ENCODE measurements around the gene NCOA7.

NCOA7 gene

DNA sequence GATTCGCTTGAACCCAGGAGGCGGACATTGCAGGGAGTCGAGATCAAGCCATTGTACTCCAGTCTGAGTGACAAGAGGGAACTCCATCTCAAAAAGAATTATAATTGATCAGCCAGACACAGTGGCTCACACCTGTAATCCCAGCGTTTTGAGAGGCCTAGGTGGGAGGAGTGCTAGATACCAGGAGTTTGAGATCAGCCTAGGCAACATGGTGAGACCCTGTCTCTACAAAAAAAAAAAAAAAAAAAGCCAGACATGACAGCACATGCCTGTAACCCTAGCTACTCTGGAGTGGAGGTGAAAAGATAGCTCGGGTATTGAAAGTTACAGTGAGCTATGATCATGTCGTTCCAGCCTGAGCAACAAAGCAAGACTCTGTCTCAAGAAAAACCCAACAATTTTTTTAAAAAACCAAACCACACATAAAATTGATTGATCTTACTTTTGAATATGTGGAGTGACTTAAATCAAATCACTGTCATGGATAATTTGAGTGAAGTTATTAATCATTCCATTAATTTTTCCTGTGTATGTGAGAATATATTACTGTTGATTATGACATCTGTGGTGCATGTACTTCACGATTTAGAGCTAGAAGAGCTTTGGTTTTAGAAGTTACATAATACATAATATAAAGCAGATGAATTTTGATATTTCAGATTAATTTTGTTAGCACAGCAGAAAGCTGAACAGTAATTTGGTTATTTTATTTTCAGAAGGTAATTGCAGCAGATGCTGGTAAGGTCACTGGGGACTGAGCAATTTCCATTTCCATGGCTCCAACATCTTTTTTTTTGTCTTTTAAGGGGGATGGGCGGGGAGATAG is 34.4 kb downstream of the NCOA7 start:
- no peaks in the 10 kb centered on the region for H3K27me3 Mint-ChIP-seq
- no peak for DNase-seq
- no peak overlapping the region for H3K27ac Mint-ChIP-seq

DNA sequence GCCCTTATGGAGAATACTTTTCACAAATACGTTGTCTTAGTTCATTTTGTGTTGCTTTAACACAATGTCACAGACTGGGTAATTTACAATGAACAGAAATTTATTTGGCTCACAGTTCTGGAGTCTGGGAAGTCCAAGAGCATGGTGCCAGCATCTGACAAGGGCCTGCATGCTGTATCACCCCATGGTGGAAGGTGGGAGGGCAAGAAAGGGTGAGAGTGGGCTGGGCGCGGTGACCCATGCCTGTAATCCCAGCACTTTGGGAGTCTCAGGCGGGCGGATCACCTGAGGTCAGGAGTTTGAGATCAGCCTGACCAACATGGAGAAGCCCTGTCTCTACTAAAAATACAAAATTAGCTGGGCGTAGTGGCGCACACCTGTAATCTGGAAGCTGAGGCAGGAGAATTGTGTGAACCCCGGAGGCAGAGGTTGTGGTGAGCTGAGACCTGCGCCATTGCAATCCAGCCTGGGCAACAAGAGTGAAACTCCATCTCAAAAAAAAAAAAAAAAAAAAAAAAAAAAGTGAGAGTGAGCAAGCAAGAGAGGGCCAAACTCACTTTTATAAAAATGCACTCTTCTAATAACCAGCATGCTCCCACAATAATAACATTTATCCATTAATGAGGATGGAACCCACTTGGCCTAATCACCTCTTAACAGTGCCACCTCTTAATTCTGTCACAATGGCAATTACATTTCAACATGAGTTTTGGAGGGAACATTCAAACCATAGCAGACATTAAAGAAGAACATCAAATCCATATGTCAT is 36.1 kb downstream of the NCOA7 start:
- Mint-ChIP-seq H3K4me1 (peaks cover 41% of the 10 kb centered on the region), H3K27ac (peak overlapping the region; percentile 6), H3K4me3 (no peak overlapping the region), H3K27me3 (no peaks in the 10 kb centered on the region), H3K36me3 (ENCODE audit: low read depth) (peaks cover 15% of the 10 kb centered on the region), H3K9me3 (no peaks in the 10 kb centered on the region)
- DNase-seq = no peak
- ATAC-seq = no peak

More for the DNA sequence above, 34.4 kb downstream of the NCOA7 start:
- ATAC-seq = no peak
- Mint-ChIP-seq H3K4me3 (no peak overlapping the region), H3K9me3 (no peaks in the 10 kb centered on the region), H3K36me3 (ENCODE audit: low read depth) (peaks cover 21% of the 10 kb centered on the region), H3K4me1 (peaks cover 39% of the 10 kb centered on the region)

DNA sequence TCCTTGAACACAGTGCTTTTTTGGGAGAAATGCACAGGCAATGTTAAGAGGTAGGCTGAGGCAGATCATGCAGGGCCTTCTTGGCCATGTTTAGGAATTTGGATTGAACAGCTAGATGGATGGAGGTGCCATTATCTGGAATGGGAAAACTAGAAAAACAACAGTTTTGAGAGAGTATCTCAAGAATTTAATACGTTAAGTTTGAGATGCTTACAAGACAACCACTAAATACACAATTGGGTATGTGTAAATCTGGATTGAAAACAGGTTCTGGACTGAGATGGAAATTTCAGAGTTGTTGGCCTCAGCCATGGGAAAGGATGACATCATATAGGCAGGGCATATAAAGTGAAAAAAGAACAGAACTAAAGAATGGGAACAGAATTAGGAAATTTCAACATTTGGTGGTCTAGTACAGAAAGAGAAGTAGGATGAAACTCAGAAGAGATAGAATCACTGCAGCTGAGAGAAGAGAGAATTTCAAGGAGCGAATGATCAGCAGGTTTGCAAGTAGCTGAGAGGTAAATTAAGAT is 37.1 kb downstream of the NCOA7 start:
- ATAC-seq (no peak), DNase-seq (no peak)
- Mint-ChIP-seq H3K36me3 (ENCODE audit: low read depth) (peaks cover 11% of the 10 kb centered on the region), H3K27ac (no peak overlapping the region), H3K4me3 (no peak overlapping the region), H3K4me1 (peaks cover 48% of the 10 kb centered on the region), H3K9me3 (no peaks in the 10 kb centered on the region), H3K27me3 (no peaks in the 10 kb centered on the region)

DNA sequence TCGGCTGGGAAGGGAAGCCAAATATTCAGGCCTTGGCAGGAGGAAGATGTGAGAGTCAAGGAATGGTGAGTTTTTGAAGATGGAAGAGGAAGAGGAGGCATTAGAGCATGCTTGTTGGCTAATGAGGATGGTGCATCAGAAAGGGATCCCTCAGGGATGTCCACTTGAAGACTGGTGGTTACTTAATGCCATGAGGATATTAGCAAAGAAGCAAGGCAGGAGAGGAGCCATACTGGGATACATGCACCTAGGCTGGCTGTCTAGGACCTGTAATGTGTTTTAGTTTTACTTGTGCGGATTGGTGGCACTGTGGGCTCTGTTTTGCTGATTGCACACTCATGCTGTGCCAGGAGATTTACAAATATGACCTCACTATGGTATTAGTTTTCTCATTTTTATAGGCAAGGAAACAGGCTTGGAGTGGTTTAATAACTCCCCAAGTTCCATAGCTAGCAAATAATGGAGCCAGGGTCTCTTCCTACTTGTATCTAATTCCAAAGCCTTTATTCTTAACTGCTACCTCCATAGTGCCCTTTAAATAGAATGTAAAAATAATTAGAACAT is 37.8 kb downstream of the NCOA7 start:
- H3K36me3 Mint-ChIP-seq (ENCODE audit: low read depth) = peaks cover 11% of the 10 kb centered on the region
- DNase-seq (no peak), ATAC-seq (no peak)
- H3K27ac Mint-ChIP-seq = no peak overlapping the region
- H3K4me1 Mint-ChIP-seq = peaks cover 54% of the 10 kb centered on the region
- H3K27me3 Mint-ChIP-seq = no peaks in the 10 kb centered on the region
- no peaks in the 10 kb centered on the region for H3K9me3 Mint-ChIP-seq
- H3K4me3 Mint-ChIP-seq = no peak overlapping the region

DNA sequence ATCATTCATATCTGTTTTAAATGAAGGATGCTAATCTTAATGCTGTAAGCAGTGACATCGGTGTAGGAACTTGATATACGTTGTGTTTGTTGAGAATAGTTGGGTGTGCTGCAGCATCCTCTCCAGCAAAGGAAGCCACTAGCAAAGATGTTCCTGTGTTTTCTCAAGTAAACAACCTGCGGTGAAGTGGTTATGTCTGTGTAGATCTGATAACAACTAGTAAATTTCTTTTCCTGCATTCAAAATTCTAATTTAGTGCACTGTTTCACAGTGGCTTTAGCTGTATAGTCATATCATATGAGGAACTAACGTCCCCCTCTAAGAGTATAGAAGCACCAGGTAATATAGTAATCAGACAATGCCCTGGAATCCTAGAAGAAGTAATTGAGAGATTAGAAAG is 38.7 kb downstream of the NCOA7 start:
- Mint-ChIP-seq H3K9me3 (no peaks in the 10 kb centered on the region), H3K36me3 (ENCODE audit: low read depth) (peaks cover 11% of the 10 kb centered on the region), H3K4me1 (peaks cover 57% of the 10 kb centered on the region), H3K4me3 (no peak overlapping the region), H3K27me3 (no peaks in the 10 kb centered on the region), H3K27ac (no peak overlapping the region)
- no peak for DNase-seq
- peak; percentile 20 for ATAC-seq

DNA sequence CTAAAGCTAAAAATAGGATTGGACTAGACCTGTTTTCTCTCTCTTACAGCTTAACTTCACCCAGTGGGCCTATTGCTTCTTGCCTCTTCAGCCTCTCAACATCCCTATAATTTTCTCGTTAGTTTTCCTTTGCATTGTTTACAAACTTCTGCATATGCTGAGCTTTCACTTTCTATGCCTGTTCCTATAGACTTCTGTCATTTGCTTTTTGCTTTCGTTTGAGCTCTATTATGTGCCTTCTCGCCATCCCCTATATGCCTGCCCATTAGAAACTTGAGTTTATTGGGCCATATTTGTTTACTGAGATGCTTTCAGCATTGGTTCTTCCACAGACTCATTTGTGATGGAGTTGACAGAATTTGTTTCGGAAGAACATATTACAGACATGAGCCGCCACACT is 40.9 kb downstream of the NCOA7 start:
- H3K27ac Mint-ChIP-seq = peak overlapping the region; percentile 11
- no peak for ATAC-seq
- peaks cover 62% of the 10 kb centered on the region for H3K4me1 Mint-ChIP-seq
- H3K36me3 Mint-ChIP-seq (ENCODE audit: low read depth) = peaks cover 7% of the 10 kb centered on the region
- H3K9me3 Mint-ChIP-seq = no peaks in the 10 kb centered on the region
- DNase-seq = no peak
- no peaks in the 10 kb centered on the region for H3K27me3 Mint-ChIP-seq
- H3K4me3 Mint-ChIP-seq = peak overlapping the region; percentile 44

DNA sequence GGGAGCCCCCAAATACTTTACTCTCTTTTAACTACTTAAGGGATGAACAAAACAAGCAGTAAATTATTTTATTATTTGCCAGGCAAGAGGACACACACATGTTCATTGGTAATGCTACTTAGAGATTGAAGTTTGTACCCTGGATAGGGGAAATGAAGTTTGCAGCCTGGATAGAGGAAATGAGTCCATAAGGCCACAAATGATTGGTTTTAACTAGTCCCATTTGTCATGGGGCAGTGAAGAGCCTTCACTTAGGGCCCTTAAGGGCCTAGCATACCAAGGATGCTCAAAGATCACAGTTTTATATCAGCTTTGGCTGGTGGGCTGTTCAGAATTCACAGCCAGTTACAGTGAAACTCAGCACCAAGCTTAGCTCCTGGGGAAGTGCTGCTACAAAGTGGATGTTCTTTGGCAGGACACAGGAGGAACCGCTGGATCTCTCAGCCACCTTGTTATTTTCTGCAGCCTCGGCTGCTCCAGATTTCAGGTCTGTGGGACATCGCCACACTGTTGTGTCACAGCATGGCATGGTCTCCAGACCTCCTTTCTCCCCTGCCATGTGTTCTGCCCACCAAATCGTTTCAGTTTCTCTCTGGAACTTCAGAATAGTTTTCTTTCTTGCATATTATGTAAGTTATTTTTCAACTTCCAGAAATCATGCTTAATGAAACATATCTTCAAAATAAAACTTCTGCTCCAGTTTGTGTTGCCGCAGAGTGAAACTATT is 41.8 kb downstream of the NCOA7 start:
- Mint-ChIP-seq H3K4me3 (no peak overlapping the region), H3K4me1 (peaks cover 59% of the 10 kb centered on the region)
- ATAC-seq = no peak

DNA sequence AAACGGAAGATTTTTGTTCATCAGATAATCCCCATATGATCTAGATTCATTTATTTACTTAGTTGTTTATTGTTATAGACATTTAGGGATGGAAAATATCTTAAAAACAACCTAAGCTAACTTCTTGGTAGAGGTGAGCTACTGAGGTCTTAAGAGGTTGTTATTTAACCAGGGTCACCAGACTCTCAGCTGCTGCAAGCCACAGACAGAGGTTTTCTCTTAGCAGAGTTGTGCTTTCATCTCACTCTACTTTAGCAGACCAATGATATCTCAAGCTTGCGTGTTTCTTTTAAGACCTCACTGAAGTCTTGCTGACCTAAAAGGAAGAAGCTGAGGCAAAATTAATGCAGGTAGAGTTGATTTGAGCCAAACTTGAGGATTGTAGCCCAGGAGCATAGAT is 43.6 kb downstream of the NCOA7 start:
- peaks cover 7% of the 10 kb centered on the region for H3K36me3 Mint-ChIP-seq (ENCODE audit: low read depth)
- peaks cover 47% of the 10 kb centered on the region for H3K4me1 Mint-ChIP-seq
- H3K27ac Mint-ChIP-seq = no peak overlapping the region
- no peaks in the 10 kb centered on the region for H3K27me3 Mint-ChIP-seq
- DNase-seq (no peak), ATAC-seq (no peak)
- H3K4me3 Mint-ChIP-seq = no peak overlapping the region
- no peaks in the 10 kb centered on the region for H3K9me3 Mint-ChIP-seq

More for the DNA sequence above, 41.8 kb downstream of the NCOA7 start:
- no peak for DNase-seq
- H3K36me3 Mint-ChIP-seq (ENCODE audit: low read depth) = peaks cover 2% of the 10 kb centered on the region
- no peaks in the 10 kb centered on the region for H3K27me3 Mint-ChIP-seq
- no peak overlapping the region for H3K27ac Mint-ChIP-seq
- no peaks in the 10 kb centered on the region for H3K9me3 Mint-ChIP-seq

DNA sequence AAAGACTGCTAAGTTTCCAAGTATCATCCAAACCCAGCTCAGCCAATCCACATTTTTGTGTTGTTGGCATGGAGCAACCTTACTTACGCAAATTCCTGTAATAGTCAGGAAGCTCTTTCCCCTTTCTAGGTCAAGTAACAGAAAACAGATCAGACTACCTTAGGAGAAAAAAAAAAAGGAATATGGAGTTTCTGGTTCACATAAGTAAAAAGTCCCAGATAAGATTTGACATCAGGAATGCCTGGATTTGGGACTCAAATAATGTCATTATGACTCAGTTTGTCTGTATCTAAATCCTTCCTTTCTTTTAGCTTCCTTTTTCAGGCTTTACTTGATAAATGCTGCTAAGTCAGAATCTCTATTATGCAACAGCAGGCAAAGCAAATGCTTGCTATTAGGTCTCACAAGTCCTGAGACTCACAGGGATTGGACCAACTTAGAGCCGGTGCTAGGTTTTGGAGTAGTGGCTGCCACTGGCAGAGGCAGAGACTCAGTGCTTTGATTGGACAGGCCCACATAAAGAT is 44.5 kb downstream of the NCOA7 start:
- peaks cover 40% of the 10 kb centered on the region for H3K4me1 Mint-ChIP-seq
- no peaks in the 10 kb centered on the region for H3K27me3 Mint-ChIP-seq
- H3K36me3 Mint-ChIP-seq (ENCODE audit: low read depth) = peaks cover 7% of the 10 kb centered on the region
- no peak overlapping the region for H3K4me3 Mint-ChIP-seq
- H3K27ac Mint-ChIP-seq = no peak overlapping the region
- DNase-seq (no peak), ATAC-seq (no peak)
- H3K9me3 Mint-ChIP-seq = no peaks in the 10 kb centered on the region

DNA sequence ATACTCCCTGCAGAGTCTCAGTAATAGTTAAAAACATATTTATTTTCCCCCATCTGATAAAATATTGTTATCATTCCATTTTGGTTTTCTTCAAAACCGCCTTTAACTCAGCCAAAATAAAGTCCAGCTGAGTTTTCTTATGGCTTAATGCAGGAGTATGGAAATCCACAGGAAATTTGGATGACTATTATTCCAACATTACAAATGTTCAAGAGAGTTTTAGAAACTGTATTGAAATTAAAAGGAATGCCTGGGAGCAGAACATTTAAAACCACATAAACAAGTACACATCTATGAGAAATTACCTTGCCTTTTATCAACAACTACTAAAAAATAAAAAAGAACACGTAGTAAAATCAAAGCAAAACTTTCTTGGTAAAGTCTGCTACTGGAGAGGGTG is 45.7 kb downstream of the NCOA7 start:
- peaks cover 33% of the 10 kb centered on the region for H3K4me1 Mint-ChIP-seq
- H3K9me3 Mint-ChIP-seq = no peaks in the 10 kb centered on the region
- H3K27ac Mint-ChIP-seq = no peak overlapping the region
- H3K36me3 Mint-ChIP-seq (ENCODE audit: low read depth) = peaks cover 7% of the 10 kb centered on the region
- H3K4me3 Mint-ChIP-seq = no peak overlapping the region
- ATAC-seq (no peak), DNase-seq (no peak)
- no peaks in the 10 kb centered on the region for H3K27me3 Mint-ChIP-seq

DNA sequence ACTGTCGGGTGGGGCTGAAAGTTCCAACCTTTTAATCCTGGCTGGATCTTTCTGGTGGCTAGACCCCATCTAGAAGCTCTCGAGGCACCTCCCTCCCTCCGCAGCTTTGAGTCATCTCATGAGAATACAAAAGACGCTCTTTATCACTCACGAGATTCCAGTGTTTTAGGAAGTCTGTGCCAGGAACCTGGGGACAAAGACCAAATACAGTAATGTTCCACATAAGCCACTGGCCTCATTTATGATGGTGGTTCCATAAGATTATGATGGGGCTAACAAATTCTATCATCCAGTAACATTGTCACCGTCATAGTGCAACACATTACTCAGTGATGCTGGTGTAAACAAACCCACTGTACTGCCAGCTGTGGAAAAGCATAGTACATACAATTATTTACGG is 48.7 kb downstream of the NCOA7 start:
- peaks cover 5% of the 10 kb centered on the region for H3K36me3 Mint-ChIP-seq (ENCODE audit: low read depth)
- H3K27me3 Mint-ChIP-seq = no peaks in the 10 kb centered on the region
- H3K4me1 Mint-ChIP-seq = peaks cover 11% of the 10 kb centered on the region
- no peak for ATAC-seq
- no peaks in the 10 kb centered on the region for H3K9me3 Mint-ChIP-seq
- DNase-seq = no peak
- H3K4me3 Mint-ChIP-seq = no peak overlapping the region
- no peak overlapping the region for H3K27ac Mint-ChIP-seq

DNA sequence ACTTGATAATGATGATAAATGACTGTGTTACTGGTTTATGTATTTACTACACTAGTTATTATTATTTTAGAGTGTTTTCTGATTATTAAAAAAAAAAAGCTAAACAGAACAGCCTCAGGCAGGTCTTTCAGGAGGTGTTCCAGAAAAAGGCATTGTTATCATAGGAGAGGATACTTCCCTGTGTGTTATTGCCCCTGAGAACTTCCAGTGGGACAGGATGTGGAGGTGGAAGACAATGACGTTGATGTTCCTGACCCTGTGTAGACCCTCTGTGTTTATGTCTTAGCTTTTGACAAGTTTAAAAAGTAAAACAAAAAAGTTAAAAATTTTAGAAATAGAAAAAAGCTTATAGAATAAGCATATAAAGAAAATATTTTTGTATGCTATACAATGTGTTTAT is 49.1 kb downstream of the NCOA7 start:
- no peak overlapping the region for H3K4me3 Mint-ChIP-seq
- no peak for DNase-seq
- peaks cover 5% of the 10 kb centered on the region for H3K36me3 Mint-ChIP-seq (ENCODE audit: low read depth)
- no peak overlapping the region for H3K27ac Mint-ChIP-seq
- no peak for ATAC-seq
- no peaks in the 10 kb centered on the region for H3K27me3 Mint-ChIP-seq
- H3K4me1 Mint-ChIP-seq = peaks cover 8% of the 10 kb centered on the region
- H3K9me3 Mint-ChIP-seq = no peaks in the 10 kb centered on the region

DNA sequence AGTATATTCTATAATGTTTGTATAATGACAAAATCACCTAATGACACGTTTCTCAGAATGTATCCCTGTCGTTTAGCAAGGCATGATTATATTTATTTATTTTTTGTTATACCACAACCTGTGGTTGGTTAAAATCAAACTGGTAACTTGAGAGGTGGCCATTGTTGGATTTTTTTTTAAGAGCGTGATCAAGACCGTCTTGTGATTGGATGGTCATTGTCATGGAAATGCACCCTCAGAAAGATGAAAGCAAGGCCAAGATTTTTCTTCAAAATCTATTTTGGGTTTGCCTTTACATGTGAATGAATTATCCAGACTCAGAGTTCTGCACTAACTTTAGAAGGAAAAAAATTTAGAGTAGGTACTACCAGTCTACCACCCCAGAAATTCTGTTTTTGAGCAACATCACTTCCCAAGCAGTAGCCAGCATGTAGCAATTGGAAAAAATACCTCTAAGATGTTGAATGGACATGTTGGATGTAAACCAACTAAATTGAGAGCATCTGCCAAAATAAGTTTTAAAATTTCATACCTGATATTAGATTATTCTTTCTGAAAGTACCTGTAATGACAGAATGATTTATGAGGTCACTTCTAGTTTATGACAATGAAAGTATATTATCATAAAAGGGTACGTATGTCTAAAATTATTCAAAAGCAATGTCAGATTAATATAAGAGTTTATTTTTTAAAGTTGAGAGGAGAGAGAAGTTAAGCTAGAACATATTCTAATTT is 50.8 kb downstream of the NCOA7 start:
- Mint-ChIP-seq H3K4me1 (peaks cover 5% of the 10 kb centered on the region), H3K27me3 (no peaks in the 10 kb centered on the region), H3K27ac (no peak overlapping the region), H3K4me3 (no peak overlapping the region), H3K9me3 (no peaks in the 10 kb centered on the region), H3K36me3 (ENCODE audit: low read depth) (peaks cover 7% of the 10 kb centered on the region)
- ATAC-seq (no peak), DNase-seq (no peak)
